HepG2 (cell line): ENCODE measurements around the gene RNASE7. TPM values are rescaled to one million over a fixed set of nuclear protein-coding genes. Genes with fewer than 3 reads are reported as not detected.
A peak's percentile ranks its signal among the peaks of the same experiment; 100 is the strongest.

Source experiments
- AKNA ChIP-seq: sonication (generic); formaldehyde crosslinking; IDR thresholded peaks from 2 replicates; pipeline ENCODE4 v1.4.0; 2020; ENCODE audit warnings: missing genetic modification reagents, borderline replicate concordance
- CC2D1A ChIP-seq: sonication (generic); formaldehyde crosslinking; IDR thresholded peaks from 2 replicates; pipeline ENCODE4 v1.8.1; 2023; ENCODE audit warnings: mild to moderate bottlenecking, missing genetic modification reagents
- FOXA3 ChIP-seq: IDR thresholded peaks from 2 replicates; pipeline ENCODE4 v1.6.1; 2016; ENCODE audit warnings: missing genetic modification reagents, missing compliant biosample characterization
- HES4 ChIP-seq: sonication (generic); formaldehyde crosslinking; IDR thresholded peaks from 2 replicates; pipeline ENCODE4 v1.9.0; 2021; ENCODE audit warnings: mild to moderate bottlenecking, missing genetic modification reagents, borderline replicate concordance
- MIER2 ChIP-seq: IDR thresholded peaks from 2 replicates; pipeline ENCODE4 v1.6.1; 2016; ENCODE audit warnings: missing biosample characterization, missing genetic modification reagents
- NRL ChIP-seq: sonication (generic); formaldehyde crosslinking; IDR thresholded peaks from 2 replicates; pipeline ENCODE4 v1.5.0; 2020; ENCODE audit warnings: missing genetic modification reagents, mild to moderate bottlenecking, moderate library complexity, borderline replicate concordance
- PAXIP1 ChIP-seq: sonication (generic); formaldehyde crosslinking; conservative IDR thresholded peaks from 2 replicates; pipeline ENCODE4 v1.4.0; 2020; ENCODE audit warnings: mild to moderate bottlenecking, missing genetic modification reagents, moderate library complexity
- PHF8 ChIP-seq: sonication (generic); formaldehyde crosslinking; IDR thresholded peaks from 2 replicates; pipeline ENCODE4 v1.5.0; 2020; ENCODE audit warnings: missing genetic modification reagents
- PTBP1 ChIP-seq: fragments of 200-400 bp; formaldehyde crosslinking; IDR thresholded peaks from 2 replicates; pipeline ENCODE4 v1.6.1; 2018; ENCODE audit warnings: low read length, low read depth; ENCODE audit not compliant: poor library complexity, severe bottlenecking
- SP2 ChIP-seq: sonication (generic); formaldehyde crosslinking; IDR thresholded peaks from 2 replicates; pipeline ENCODE4 v1.5.1; 2020; ENCODE audit warnings: mild to moderate bottlenecking, missing genetic modification reagents
- THAP9 ChIP-seq: sonication (generic); formaldehyde crosslinking; IDR thresholded peaks from 2 replicates; pipeline ENCODE4; 2020; ENCODE audit warnings: missing genetic modification reagents, mild to moderate bottlenecking, borderline replicate concordance
- ZNF232 ChIP-seq: sonication (generic); formaldehyde crosslinking; IDR thresholded peaks from 2 replicates; pipeline ENCODE4 v1.4.0; 2020; ENCODE audit warnings: missing genetic modification reagents, borderline replicate concordance
- ZNF432 ChIP-seq: sonication (generic); formaldehyde crosslinking; IDR thresholded peaks from 2 replicates; pipeline ENCODE4 v1.5.0; 2020; ENCODE audit warnings: missing genetic modification reagents, mild to moderate bottlenecking, borderline replicate concordance
- ZNF605 ChIP-seq: sonication (generic); formaldehyde crosslinking; IDR thresholded peaks from 2 replicates; pipeline ENCODE4 v1.8.0; 2022; ENCODE audit warnings: mild to moderate bottlenecking, missing genetic modification reagents
- ZNF780A ChIP-seq: sonication (generic); formaldehyde crosslinking; IDR thresholded peaks from 2 replicates; pipeline ENCODE4 v1.8.0; 2022; ENCODE audit warnings: mild to moderate bottlenecking, missing genetic modification reagents, moderate library complexity
- ZSCAN20 ChIP-seq: sonication (generic); formaldehyde crosslinking; IDR thresholded peaks from 2 replicates; pipeline ENCODE4 v1.4.0; 2020; ENCODE audit warnings: missing genetic modification reagents, mild to moderate bottlenecking, borderline replicate concordance
- polyA plus RNA-seq, 8 experiments: library from polyadenylated mRNA; depleted of rRNA in 3 of 8; stranded (reverse) in 7 of 8; unstranded in 1 of 8; fragments of >200 nt; fragmentation: Illumina TruSeq in 4 of 8; extraction: Trizol in 4 of 8; gene quantifications; 2 replicates each; pipeline versions ENCODE4 v1.2.1 to v1.2.3, GENCODE V29; 2011 to 2016; ENCODE audit warnings: low read depth in 4 of 8, missing spikeins in 1 of 8, mixed read lengths in 1 of 8; ENCODE audit not compliant: insufficient read depth in 1 of 8
- total RNA-seq, 5 experiments: library from RNA; depleted of rRNA; stranded (reverse); fragments of >200 nt; fragmentation: Illumina TruSeq; extraction: Trizol; gene quantifications; 2 replicates each; pipeline ENCODE4 v1.2.3, GENCODE V29; 2016; ENCODE audit warnings: low read depth in 1 of 5

The RNASE7 gene
- total and polyA plus RNA-seq, 2 of the 13 experiments (the other 11 are each of a cell fraction or from before 2014, with no cell fraction given): 0.04 TPM; not detected in 1

- TF ChIP-seq PAXIP1 (peak; percentile 58), CC2D1A (0 out of 2 replicates have a peak, but pooled peaks have one; percentile 8), ZNF232 (CRISPR knock-in tag) (peak; percentile 72), THAP9 (CRISPR knock-in tag) (peak; percentile 85), ZNF605 (CRISPR knock-in tag) (peak; percentile 8; the same call in 1 of the 2 replicates), ZSCAN20 (peak; percentile 65; the same call in 1 of the 2 replicates), ZNF780A (no peak), HES4 (CRISPR knock-in tag) (0 out of 2 replicates have a peak, but pooled peaks have one; percentile 2), AKNA (CRISPR knock-in tag) (0 out of 2 replicates have a peak, but pooled peaks have one; percentile 20), PHF8 (CRISPR knock-in tag) (peak; percentile 64), SP2 (peak; percentile 34), MIER2 (CRISPR knock-in tag) (no peak), ZNF432 (CRISPR knock-in tag) (no peak), NRL (CRISPR knock-in tag) (peak; percentile 95), PTBP1 (peak; percentile 66), FOXA3 (CRISPR knock-in tag) (no peak)
Measured at GRCh38 chr14:21070610-21071224, 28.6 kb downstream of the RNASE7 start (continued).
